Loucy (cell line): ENCODE data around the gene PTPRT.

ENCODE experiments used
- H2AFZ ChIP-seq: fragments of 200-600 bp; sonication (generic); 2 replicates; pipeline ENCODE4 v1.6.0; 2016; ENCODE audit warnings: antibody characterized with exemption, mild to moderate bottlenecking, low read length, moderate library complexity
- H3F3A ChIP-seq: fragments of 200-600 bp; 2 replicates; pipeline ENCODE4 v1.6.0; 2016; ENCODE audit warnings: antibody characterized with exemption, low read depth, mild to moderate bottlenecking
- H3K27me3 ChIP-seq: fragments of 200-600 bp; sonication (generic); 2 replicates; pipeline ENCODE4 v1.6.1; 2014; ENCODE audit warnings: low read length, mild to moderate bottlenecking; ENCODE audit not compliant: insufficient read depth, poor library complexity, severe bottlenecking
- H3K36me3 ChIP-seq: fragments of 200-600 bp; sonication (generic); 2 replicates; pipeline ENCODE4 v1.6.1; 2016; ENCODE audit warnings: low read length; ENCODE audit not compliant: insufficient read depth
- H3K4me1 ChIP-seq: fragments of 200-600 bp; sonication (generic); 2 replicates; pipeline ENCODE4 v1.5.1; 2014; ENCODE audit warnings: low read length, mild to moderate bottlenecking; ENCODE audit not compliant: insufficient read depth, poor library complexity, severe bottlenecking
- H3K4me2 ChIP-seq: fragments of 200-600 bp; sonication (generic); 2 replicates; pipeline ENCODE4 v1.6.0; 2014; ENCODE audit warnings: antibody characterized with exemption, low read length, low read depth, mild to moderate bottlenecking; ENCODE audit not compliant: poor library complexity, severe bottlenecking
- H3K4me3 ChIP-seq: fragments of 200-600 bp; sonication (generic); 2 replicates; pipeline ENCODE4 v1.5.1; 2014; ENCODE audit warnings: low read length, mild to moderate bottlenecking, mixed read lengths; ENCODE audit not compliant: poor library complexity, severe bottlenecking
- H3K79me2 ChIP-seq: fragments of 200-600 bp; sonication (generic); 2 replicates; pipeline ENCODE4 v1.6.1; 2014; ENCODE audit warnings: low read length; ENCODE audit not compliant: insufficient read depth
- H3K9ac ChIP-seq: fragments of 200-600 bp; sonication (generic); 2 replicates; pipeline ENCODE4 v1.6.0; 2014; ENCODE audit warnings: mild to moderate bottlenecking, low read depth, low read length, moderate library complexity; ENCODE audit not compliant: poor library complexity, severe bottlenecking
- H3K9me2 ChIP-seq: fragments of 200-600 bp; sonication (generic); replicated peaks from 2 replicates; pipeline ENCODE4 v1.6.1; 2016; ENCODE audit warnings: low read depth, low read length, mixed read lengths
- H3K9me3 ChIP-seq: fragments of 200-600 bp; sonication (generic); 2 replicates; pipeline ENCODE4 v1.6.1; 2014; ENCODE audit warnings: mild to moderate bottlenecking, antibody characterized with exemption, low read length, low read depth; ENCODE audit not compliant: insufficient read depth
- H4K20me1 ChIP-seq: fragments of 200-600 bp; sonication (generic); 2 replicates; pipeline ENCODE4 v1.6.0; 2014; ENCODE audit warnings: antibody characterized with exemption, low read length, mild to moderate bottlenecking; ENCODE audit not compliant: insufficient read depth, poor library complexity, severe bottlenecking
- CTCF ChIP-seq: fragments of 200-600 bp; sonication (generic); conservative IDR thresholded peaks from 2 replicates; pipeline ENCODE4 v1.5.1; 2014; ENCODE audit warnings: mild to moderate bottlenecking, antibody characterized with exemption, low read length
- EZH2phosphoT487 ChIP-seq: fragments of 200-600 bp; IDR thresholded peaks from 2 replicates; pipeline ENCODE4 v1.6.1; 2018; ENCODE audit warnings: antibody characterized with exemption, mild to moderate bottlenecking, moderate library complexity, borderline replicate concordance

PTPRT gene

GRCh38 chr20:42565235-42565995 is 624.3 kb downstream of the PTPRT start:
- Histone ChIP-seq H3K4me2 (no peak overlapping the region), H3K79me2 (no peaks in the 10 kb centered on the region), H3K4me3 (no peak overlapping the region), H3F3A (no peaks in the 10 kb centered on the region), H2AFZ (no peak overlapping the region), H3K36me3 (no peaks in the 10 kb centered on the region), H4K20me1 (no peaks in the 10 kb centered on the region), H3K9me2 (no peaks in the 10 kb centered on the region), H3K9ac (no peak overlapping the region), H3K9me3 (no peaks in the 10 kb centered on the region), H3K27me3 (no peaks in the 10 kb centered on the region), H3K4me1 (no peaks in the 10 kb centered on the region)
- TF ChIP-seq EZH2phosphoT487 (no peak), CTCF (no peak)

- Histone ChIP-seq H3K4me3 (no peak overlapping the region), H3K79me2 (no peaks in the 10 kb centered on the region), H2AFZ (no peak overlapping the region), H3K9ac (no peak overlapping the region), H4K20me1 (no peaks in the 10 kb centered on the region), H3K9me2 (no peaks in the 10 kb centered on the region), H3K36me3 (no peaks in the 10 kb centered on the region), H3K27me3 (no peaks in the 10 kb centered on the region), H3K4me1 (no peaks in the 10 kb centered on the region), H3K4me2 (no peak overlapping the region), H3F3A (no peaks in the 10 kb centered on the region), H3K9me3 (no peaks in the 10 kb centered on the region; the same call in 1 of the 2 replicates)
- TF ChIP-seq EZH2phosphoT487 (no peak), CTCF (no peak)
These were observed 630.0 kb downstream of the PTPRT start for GRCh38 chr20:42559665-42560064.

GRCh38 chr20:42556575-42556974 is 633.1 kb downstream of the PTPRT start:
- H3K79me2 ChIP-seq = no peaks in the 10 kb centered on the region
- no peak overlapping the region for H3K9ac ChIP-seq

More at GRCh38 chr20:42556575-42556974, 633.1 kb downstream of the PTPRT start:
- H3F3A ChIP-seq = no peaks in the 10 kb centered on the region
- no peaks in the 10 kb centered on the region for H3K27me3 ChIP-seq
- TF ChIP-seq EZH2phosphoT487 = no peak
- no peak for TF ChIP-seq CTCF
- no peaks in the 10 kb centered on the region for H3K4me1 ChIP-seq
- no peak overlapping the region for H3K4me2 ChIP-seq
- no peaks in the 10 kb centered on the region for H3K36me3 ChIP-seq
- no peaks in the 10 kb centered on the region; the same call in 1 of the 2 replicates for H3K9me3 ChIP-seq
- H3K9me2 ChIP-seq = no peaks in the 10 kb centered on the region
- no peak overlapping the region for H3K4me3 ChIP-seq
- H2AFZ ChIP-seq = no peak overlapping the region
- H4K20me1 ChIP-seq = no peaks in the 10 kb centered on the region
